ENCODE results near the gene TMIE.
A peak's percentile ranks its signal among the peaks of the same experiment; 100 is the strongest.

TMIE gene

GRCh38 chr3:46701181-46701939, at the start of gene TMIE:
Gene TMIE, plus strand, starts transcription at chr3:46701392. Its CDS starts 96 bp downstream, at chr3:46701488.
- no peak for DNase-seq

- DNase-seq: no peak
Observed at GRCh38 chr3:46655271-46655670, 45.9 kb upstream of the TMIE start.

- no peak for DNase-seq
Observed at GRCh38 chr3:46656778-46657556, 44.2 kb upstream of the TMIE start.

- DNase-seq: no peak
Observed at GRCh38 chr3:46659285-46659684, 41.9 kb upstream of the TMIE start.

GRCh38 chr3:46660003-46660402, 41.2 kb upstream of the TMIE start:
- no peak for DNase-seq

GRCh38 chr3:46660543-46661523, 40.4 kb upstream of the TMIE start:
- no peak for DNase-seq

- no peak for DNase-seq
Observed at GRCh38 chr3:46661776-46662766, 39.1 kb upstream of the TMIE start.

GRCh38 chr3:46662771-46663551, 38.2 kb upstream of the TMIE start:
- DNase-seq: no peak

- peak; percentile 85 for DNase-seq
Observed at GRCh38 chr3:46663591-46664135, 37.5 kb upstream of the TMIE start.

- DNase-seq: no peak
Observed at GRCh38 chr3:46664188-46664970, 36.8 kb upstream of the TMIE start.

GRCh38 chr3:46664971-46665762, 36.0 kb upstream of the TMIE start:
- DNase-seq: peak; percentile 21

GRCh38 chr3:46665763-46666452, 35.3 kb upstream of the TMIE start:
- peak; percentile 56 for DNase-seq

GRCh38 chr3:46666453-46666845, 34.7 kb upstream of the TMIE start:
- no peak for DNase-seq

GRCh38 chr3:46667061-46667621, 34.1 kb upstream of the TMIE start:
- DNase-seq: no peak

- DNase-seq: no peak
Observed at GRCh38 chr3:46667657-46668056, 33.5 kb upstream of the TMIE start.

GRCh38 chr3:46668116-46668515, 33.1 kb upstream of the TMIE start:
- no peak for DNase-seq

- no peak for DNase-seq
Observed at GRCh38 chr3:46668591-46668990, 32.6 kb upstream of the TMIE start.
